NCI-H345 (cell line): Measurements from ENCODE around the gene TMEM138.
"Not testable (repeated sequence)": the region's sequence is repeated elsewhere in the genome, so short reads cannot be mapped to it uniquely, and the experiment has no call there.

Experiments
- DNase-seq: peaks from one replicate; lab custom pipeline; 2025; lab: John Stamatoyannopoulos, UW

The TMEM138 gene

DNA sequence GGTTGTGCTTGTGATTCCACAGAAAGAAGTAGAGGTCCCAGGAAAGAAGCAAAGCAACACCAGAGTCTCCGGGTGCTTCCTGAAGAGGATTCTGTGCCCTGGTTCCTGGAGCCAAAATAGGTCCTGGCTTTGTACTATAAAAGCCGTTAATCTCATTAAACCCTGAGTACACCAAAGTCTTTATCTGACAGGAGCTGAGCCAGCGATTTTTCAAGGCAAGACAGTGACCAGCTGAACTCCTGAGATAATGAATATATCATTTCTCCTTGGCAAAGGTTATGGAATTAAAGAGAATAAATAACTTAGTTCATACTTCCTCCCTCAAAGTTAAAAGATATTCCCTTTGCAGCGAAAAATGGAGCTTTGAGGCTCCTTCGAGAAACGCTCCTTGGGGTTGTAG is 5.2 kb downstream of the TMEM138 start:
- DNase-seq = no peak

DNA sequence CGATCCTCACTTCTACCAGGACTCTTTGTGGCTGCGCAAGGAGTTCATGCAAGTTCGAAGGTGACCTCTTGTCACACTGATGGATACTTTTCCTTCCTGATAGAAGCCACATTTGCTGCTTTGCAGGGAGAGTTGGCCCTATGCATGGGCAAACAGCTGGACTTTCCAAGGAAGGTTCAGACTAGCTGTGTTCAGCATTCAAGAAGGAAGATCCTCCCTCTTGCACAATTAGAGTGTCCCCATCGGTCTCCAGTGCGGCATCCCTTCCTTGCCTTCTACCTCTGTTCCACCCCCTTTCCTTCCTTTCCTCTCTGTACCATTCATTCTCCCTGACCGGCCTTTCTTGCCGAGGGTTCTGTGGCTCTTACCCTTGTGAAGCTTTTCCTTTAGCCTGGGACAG is 6.5 kb downstream of the TMEM138 start:
- no peak for DNase-seq

DNA sequence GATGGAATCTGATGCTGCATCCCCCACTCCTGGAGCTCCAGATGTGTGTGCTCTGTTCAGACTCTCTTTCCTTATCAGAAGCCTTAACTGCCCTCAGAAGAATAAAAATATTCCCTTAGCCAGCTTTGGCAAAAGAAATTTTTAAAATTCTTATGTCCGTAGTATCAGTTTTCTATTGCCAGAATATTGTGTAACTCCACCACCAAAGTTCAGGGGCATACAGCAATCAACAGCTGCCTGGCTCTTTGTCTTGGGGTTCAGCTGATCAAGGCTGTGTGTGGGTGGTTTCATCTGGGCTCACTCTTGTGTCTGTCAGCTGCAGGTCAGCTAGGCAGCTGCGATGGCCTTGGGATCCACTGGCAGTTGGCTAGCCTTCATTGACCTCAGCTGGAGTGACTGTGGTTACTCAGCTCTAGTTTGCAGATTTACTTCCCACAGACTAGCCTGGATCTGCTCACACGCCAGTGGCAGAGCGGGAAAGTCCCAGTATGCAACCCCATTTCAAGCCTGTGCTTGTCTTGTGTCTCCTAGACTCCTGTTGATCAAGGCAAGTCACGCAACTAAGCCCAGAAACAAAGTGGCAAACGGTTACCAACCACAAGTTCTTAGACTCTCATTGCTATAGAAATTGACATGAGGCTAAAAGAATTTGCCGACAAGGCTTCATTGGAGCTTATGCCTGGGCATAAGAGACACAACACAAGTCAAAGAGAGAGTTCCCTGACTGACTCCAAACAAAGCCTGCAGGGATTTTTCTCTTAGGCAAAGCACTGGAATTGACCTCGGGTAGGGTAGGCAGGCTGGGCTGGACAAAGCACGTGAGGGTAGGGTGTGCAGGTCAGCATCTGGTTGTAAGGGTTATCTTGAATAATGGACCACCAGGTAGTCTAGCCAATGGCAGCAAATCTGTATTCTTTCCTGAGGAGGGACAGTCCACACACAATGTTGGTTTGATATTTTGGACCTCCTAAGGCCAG is 7.5 kb downstream of the TMEM138 start:
- no peak for DNase-seq

DNA sequence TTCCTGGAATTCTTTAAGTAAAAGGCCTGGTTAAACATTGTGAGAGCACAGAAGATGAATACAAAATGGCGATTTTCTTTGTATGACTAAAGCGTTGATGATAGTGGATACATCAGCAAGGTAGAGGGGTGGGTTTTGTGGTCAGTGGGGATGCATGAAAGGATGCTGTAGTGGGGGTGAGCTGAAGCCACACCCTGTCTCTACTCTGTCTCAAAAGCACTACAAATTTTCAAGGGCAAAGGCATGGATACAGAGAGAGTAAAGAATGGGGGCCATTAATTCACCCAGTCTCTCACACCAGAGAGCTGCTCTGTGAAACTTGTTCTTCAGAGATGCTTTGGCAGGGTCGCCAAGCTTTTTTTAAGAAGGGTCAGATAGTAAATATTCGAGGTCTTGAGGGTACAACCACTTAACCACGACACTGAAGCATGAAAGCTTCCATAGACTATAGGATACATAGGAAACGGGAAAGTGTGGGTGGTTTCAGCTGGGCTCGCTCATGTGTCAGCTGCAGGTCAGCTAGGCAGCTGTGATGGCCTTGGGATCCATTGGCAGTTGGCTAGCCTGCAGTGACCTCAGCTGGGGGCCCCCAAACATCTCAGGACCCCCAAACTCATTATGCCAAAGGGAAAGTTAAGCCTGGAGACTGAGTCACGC is 8.3 kb downstream of the TMEM138 start:
- DNase-seq = no peak

DNA sequence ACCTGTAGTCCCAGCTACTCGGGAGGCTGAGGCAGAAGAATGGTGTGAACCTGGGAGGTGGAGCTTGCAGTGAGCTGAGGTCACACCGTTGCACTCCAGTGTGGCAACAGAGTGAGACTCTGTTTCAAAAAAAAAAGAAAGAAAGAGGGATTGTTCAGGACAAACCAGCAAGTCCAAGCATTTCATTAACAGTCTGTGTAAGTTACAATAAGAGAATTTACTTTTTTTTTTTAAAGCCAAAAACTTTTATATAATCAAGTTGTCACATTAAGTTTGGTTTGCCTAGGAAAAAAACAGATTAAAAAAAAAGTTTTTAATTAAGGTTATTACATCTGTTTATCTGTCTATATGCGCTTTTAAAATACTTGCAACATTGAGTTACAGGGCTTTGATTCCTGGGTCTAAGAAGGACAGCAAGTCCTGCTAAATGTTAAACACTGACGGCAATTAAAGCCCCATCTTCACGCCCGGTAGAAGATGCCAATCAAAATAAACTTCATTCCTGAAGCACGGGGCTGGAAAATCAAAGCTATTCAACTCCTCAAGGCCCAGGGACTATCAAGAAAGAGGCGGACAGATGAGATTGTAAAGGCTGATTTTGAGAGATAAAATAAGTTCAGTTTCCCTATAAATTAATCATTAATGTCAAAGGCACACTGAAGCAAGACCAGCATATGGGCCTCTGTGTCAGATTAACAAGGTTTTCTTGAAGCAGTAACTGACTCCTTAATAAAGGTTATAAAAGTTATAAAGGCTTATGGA is 10.7 kb downstream of the TMEM138 start:
- no peak for DNase-seq

DNA sequence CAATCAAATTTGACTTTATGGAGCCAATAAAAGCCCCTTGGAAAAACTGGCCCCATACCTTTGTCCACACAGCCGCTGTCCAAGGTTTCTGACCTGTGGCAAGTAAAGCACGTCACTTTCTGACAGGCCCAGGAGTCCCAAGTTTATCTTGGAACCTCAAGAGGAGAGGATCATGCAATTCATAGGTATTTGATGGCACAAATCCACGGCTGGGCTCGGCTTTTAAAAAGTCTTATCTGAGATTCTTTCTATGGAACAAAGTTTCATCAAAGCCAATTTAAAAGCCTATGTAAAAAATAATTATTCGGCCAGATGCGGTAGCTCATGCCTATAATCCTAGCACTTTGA is 13.6 kb downstream of the TMEM138 start:
- no peak for DNase-seq

DNA sequence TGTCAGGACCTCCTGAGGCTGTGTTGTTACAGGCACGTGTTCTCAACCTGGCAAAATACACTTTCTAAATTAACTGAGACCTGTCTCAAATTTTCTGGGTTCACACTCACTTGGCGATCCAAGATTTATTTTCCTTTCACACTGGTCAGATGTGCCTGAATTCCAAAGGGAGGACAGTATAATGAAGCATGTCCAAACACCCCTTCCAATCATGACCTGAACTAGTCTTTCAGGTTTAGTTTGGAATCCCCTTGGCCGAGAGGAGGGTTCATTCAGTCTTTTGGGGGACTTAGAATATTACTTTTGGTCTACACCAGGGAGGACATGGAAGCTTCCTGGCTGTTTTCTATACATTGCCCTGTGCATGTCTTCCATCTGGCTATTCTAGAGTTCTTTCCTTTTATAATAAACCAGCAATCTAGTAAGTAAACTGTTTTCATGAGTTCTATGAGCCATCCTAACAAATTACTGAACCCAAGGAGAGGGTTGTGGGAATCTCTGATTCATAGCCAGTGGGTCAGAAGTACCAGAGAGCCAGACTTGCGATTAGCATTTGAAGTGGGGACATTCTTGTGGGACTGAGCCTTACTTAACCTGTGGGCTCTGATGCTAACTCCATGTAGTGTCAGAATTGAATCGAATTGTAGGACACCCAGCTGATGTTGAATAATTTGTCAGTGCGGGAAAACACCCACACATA is 15.4 kb downstream of the TMEM138 start:
- DNase-seq = no peak

DNA sequence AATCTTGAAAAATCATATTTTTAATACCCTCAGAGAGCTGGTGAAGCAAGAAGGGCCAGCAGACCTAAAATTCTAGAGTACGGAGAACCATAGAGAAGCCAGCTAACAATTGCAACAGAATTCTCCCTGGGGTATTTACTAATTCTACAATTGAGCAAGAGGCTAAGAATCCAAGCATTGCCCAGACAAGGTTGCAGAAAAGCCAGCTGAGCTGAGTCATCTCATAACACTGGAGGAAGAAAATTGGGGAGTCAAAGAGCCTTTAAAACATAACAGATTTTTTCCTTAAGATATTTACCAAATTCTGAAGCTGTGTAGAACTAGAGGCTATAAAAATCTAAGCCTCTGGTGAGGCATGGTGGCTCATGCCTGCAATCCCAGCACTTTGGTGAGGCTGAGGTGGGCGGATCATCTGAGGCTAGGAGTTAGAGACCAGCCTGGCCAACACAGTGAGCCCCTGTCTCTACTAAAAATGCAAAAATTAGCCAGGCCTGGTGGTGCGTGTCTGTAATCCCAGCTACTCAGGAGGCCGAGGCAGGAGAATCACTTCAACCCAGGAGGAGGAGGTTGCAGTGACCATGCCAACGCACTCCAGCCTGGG is 16.6 kb downstream of the TMEM138 start:
- DNase-seq = no peak

DNA sequence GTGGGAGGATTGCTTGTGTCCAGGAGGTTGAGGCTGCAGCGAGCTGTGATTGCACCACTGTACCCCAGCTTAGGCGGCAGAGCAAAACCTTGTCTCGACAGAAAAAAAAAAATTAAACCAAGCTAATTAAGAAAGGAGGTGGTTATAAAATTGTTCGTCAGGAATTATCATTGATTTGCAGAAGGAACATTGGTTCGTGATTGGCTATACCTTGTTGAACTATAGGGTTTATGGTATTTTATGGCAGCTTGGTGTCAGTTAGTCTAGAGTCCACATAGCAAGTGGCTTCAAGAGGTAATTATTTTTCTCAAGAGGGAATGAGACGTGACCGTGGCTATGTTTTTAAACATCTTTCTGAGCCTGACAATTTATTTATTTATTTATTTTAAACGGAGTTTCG is 18.7 kb downstream of the TMEM138 start:
- DNase-seq = no peak

DNA sequence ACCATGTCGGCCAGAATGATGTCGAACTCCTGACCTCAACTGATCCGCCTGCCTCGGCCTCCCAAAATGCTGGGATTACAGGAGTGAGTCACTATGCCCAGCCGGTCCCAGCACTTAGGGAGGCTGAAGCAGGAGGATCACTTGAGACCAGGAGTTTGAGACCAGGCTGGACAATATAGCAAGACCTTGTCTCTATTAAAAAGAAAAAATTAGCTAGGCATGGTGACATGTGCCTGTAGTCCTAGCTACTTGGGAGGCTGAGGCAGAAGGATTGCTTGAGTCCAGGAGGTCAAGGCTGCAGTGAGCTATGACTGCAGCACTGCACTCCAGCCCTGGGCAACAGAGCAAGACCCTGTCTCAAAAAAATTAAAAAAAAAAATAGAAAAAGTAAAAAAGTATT is 21.7 kb downstream of the TMEM138 start:
- DNase-seq = not testable (repeated sequence)

DNA sequence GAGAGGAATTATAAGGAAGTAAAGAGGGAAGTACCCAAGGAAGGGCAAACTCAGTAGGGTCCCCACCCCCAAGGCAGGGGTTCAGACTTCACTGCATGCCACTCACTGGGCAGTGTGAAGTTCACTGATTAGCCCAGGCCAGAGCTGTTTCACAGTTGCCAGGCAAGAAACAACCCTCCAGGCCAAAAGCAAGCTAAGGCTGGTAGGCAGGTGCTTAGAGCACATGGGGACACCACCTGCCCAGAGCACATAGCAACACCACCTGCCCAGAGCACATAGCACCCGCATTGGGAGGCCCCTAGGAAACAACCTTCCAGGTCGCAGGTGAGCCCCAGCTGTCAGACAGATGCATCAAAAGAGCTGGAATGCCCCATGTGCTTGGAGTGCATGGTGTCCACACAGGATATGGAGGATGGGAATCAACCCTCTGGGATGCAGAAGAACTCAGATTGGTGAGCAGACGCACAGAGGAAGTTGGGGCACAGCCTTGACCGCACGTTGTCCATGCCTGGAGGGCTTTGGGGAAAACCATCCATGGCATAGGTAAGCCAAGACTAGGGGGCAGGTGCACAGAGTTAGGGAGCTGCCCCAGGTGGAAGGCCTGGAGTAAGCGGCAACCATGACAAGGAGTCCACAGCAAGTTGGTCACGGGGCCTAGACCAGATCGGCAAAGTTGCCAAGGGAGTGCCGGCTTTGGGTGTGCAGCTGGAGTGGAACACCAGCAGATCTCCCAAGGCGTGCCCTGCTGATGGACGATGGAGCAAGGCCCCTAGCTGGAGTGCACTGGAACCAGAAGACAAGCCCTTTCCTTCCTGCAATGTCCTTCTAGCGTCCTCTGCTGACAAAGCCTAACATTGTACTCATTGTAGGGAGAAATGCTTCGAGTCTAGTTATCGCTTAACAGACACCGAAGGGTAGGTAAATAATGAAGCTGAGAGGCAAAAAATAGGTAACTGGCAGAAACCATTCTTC is 22.4 kb downstream of the TMEM138 start:
- DNase-seq = no peak

DNA sequence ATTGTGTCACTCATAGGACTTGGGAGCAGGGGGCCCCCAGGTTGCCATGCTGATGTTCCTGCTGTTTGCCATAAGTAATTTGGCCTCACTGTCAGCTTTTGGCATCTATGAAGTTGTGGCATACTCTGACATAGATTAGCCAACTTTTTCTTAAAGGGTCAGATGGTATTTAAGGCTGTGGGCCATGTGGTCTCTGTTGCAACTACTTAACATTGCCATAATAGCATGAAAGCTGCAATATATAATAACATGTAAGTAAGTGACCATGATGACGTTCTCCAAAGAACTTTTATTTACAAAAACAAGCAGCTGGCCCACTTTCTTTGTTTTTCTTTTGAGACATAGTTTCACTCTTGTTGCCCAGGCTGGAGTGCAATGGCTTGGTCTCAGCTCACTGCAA is 28.0 kb downstream of the TMEM138 start:
- no peak for DNase-seq

DNA sequence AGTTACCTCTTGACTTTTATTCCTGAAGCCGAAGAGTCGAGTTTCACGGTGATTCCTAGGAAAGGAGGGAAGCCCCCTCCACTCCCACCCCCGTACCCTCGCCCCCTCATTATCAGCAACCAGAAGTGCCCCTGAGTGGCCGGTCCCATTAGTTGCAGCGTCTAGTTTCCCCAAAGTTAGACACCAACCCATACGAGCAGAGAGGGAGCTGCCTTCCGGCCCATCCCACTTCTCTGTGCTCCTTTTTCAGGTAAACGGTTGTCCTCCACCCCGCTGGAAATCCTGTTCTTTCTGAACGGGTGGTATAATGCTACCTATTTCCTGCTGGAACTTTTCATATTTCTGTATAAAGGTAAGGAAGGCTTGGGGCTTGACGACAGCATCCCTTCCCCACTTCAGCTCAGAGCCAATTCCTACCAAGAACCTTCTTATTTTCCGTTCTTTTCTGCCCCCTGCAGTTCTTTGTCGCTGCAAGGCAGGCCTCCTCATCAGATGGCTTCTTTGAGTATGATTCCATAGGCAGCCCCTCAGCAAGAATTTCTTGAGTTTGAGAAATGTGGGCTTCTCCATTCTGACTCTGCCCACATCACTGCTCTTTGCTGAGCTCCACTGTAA is 30.9 kb downstream of the TMEM138 start:
- no peak for DNase-seq

DNA sequence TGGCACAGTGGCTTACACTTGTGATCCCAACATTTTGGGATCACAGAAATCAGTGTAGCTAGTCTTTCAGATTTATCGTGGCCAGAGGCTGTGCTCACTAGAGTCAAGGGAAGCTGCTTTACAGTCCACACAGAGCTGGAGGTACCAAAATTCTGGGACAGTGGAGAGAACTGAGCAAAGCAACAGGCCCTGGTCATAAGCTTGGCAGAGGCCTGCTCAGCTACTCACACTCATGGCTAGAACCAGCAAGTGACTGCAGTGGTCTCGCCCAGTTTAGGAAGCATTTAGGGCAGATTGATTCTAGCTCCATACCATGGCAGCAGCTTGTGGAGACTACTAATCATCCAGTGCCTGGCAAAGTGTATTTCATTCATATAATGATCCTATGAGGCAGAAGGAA is 39.0 kb downstream of the TMEM138 start:
- DNase-seq = no peak

DNA sequence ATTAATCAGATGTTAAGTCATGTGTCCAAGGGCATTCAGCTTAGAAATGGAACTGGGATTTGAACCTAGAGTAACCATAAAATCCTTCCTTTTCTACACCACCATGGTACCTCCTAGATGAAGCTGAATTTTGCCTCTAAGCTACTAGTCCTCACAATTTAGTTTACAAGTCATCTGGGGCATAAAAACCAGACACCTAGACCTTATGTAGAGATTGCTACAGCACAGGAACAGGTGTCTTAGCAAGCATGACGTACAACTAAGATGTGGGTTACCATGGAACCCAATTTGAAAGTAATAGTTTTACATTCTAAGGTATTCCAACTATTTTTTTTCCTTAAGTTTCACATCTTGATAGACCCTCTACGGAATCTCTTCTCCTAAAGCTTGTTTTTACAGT is 39.4 kb downstream of the TMEM138 start:
- DNase-seq = no peak

DNA sequence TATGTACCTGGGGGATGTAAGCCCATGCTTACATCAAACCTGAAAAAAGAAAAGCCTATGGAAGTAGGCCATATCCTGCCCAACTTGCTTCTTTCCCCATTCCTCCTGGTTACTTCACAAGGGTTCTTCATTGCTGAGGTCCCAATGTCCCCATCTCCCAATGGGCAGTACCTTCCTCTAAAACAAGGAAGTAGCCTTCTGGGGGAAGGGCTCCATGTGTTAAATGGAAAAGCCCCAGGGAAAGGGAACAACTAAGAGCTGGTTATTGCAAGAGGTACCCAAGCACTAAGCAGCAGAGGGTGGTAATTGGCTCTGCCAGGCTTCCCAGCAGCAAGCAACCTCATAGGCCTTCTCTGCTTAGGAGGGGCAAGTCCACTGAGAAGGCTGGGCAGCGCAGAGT is 41.5 kb downstream of the TMEM138 start:
- DNase-seq = no peak

DNA sequence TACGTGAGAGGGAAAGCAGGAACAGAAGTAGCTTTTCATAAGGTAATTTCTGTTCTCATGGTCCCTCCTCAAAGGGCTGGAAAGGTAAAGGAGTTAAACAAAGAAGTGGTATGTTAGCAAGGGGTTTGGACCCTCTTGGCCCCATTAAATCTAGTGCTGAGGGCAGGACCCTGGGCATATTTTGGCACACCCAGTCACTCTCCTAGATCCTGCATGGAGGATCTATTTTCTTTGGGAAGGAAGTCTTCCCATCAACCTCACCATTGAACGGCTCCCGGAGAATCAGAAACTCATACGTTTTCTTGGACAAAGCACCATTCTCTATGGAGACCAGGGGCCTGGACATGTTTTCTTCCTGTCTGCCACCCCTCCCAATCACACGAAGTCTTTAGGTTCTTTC is 41.9 kb downstream of the TMEM138 start:
- DNase-seq = no peak

DNA sequence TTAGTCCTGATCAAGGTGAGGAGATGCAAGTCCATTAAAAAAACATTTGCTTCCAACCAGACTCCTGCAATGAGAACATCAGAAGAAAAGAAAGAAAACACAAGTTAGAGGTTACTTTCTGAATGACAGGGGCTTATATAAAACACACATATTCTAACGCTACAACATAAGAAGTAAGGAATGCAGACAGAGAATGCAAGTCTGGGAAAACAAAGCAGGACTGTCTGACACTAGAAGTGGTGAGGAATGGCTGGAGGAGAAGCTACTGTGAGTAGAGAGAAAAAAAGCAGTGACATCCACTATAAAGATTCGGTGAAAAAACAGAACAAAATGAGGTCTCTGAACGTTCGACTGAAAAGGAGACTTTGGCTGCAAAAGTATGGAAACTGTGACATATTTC is 42.5 kb downstream of the TMEM138 start:
- DNase-seq = no peak

DNA sequence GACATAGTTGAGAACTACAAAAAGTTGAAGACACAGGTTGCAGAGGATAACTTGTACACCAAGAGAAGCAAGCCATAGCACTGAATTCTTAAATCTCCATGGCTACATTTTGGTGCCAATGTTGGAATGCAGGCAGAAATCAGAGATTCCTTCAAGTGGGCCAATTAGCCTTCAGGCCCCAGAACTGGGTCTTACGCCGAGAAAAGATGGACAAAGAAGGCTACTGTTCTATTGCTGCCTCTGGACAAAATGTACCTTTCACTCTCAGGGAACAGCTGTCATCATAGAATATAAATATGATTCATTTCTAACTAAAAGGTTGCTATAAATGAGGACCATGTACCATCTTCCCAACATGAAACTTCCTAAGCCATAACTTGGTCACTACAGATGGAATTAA is 43.9 kb downstream of the TMEM138 start:
- no peak for DNase-seq
